HG03565 (cell line): ENCODE results near the gene ARFIP1.
"Not testable (repeated sequence)": the region's sequence is repeated elsewhere in the genome, so short reads cannot be mapped to it uniquely, and the experiment has no call there.

Experiments used
- ATAC-seq: cut with Tn5 transposase; IDR thresholded peaks from one replicate; pipeline ENCODE4 v1.9.1; 2021; ENCODE audit warnings: mild to moderate bottlenecking, moderate library complexity; ENCODE audit not compliant: unreplicated experiment

The ARFIP1 gene, protein sequence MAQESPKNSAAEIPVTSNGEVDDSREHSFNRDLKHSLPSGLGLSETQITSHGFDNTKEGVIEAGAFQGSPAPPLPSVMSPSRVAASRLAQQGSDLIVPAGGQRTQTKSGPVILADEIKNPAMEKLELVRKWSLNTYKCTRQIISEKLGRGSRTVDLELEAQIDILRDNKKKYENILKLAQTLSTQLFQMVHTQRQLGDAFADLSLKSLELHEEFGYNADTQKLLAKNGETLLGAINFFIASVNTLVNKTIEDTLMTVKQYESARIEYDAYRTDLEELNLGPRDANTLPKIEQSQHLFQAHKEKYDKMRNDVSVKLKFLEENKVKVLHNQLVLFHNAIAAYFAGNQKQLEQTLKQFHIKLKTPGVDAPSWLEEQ

DNA sequence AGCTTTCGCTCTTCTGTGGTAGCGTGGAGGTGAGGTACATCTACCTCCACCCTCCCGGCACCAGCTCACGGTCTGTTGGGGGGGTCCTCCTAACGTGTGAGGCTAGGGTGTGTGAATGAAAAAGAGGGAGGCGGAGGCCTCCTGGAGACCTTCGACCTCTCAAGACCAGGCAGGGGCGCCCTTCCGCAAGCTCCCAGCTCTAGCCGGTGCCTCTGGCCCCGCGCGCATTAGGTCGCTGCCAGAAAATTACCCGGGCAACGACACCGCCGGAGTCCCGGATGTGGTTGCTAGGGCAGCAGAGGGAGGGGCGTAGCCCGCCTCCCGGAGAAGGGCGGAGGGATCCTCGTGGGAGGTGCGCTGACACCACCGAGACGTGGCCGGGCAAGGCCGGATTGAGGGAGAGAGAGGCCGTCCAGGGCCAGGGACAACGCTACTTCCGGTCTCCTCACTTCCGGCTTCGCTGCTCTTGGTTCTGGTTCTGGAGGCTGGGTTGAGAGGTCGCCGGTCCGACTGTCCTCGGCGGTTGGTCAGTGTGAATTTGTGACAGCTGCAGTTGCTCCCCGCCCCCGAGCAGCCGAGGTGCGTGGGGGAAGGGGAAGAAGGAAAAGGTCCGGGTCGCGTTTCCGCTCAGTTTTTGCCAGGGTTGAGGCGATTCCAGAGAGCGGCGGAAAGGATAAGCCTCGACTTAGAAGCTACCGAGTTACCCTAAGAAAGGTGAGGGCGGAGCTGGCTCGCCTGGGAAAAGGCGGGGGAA, at the start of gene ARFIP1, which contains the start of gene TIGD4:
Gene ARFIP1, plus strand, starts transcription at position 442 of the 754 bp plus-strand sequence. CDS start 49,680 bp downstream, outside the sequence.
Gene TIGD4, minus strand, starts transcription at position 218 of the 754 bp plus-strand sequence. CDS start 8,726 bp downstream, outside the sequence.
- ATAC-seq: peak; percentile 91

DNA sequence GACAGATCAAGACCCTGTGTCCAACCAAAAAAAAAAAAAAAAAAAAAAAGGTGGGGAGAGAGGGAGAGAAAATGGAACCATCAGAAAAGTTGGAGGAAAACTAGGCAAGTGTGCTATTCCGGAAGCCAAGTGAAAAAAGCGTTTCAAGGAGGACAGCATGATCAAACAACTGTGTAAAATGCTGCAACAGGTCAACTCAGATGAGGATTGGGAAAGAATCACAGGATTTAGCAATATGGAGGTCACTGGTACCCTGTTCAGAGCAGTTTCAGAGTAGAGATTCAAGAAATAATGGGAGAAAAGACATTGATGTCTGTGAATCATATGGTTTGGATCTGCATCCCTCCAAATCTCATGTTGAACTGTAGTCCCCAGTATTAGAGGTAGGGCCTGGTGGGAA, 47.8 kb upstream of the ARFIP1 start:
- no peak for ATAC-seq

DNA sequence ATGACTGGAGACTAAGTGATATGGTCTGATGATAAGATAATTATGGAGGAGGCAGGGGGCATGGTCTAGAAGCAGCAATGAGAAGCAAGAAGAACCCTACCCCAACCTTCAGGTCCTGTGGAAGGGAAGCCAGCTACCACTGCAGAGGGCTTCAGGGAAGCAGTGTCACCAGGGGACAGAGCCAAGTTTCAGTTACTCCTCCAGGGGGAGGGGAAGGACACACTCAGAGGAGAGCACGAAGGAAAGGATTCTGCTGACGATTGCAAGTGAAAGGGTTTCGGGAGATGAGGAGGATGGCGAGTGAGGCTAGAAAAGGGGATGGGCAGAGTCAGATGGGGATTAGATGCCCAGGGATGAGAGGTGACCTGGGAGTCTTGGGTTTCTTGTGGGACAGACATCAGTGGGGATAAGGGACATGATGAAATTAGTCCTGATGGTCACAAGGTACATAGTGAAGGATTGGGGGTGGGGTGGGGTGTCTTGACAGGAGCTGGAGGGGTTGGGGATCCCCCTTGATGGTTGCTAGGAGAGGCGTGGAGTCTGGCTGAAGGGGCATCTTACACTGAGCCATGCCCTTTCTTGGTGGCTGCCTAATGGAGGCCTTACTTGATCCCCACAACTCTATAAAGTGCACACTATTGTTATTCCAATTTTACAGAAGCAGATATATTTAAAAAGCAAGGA, 45.6 kb upstream of the ARFIP1 start:
- no peak for ATAC-seq

DNA sequence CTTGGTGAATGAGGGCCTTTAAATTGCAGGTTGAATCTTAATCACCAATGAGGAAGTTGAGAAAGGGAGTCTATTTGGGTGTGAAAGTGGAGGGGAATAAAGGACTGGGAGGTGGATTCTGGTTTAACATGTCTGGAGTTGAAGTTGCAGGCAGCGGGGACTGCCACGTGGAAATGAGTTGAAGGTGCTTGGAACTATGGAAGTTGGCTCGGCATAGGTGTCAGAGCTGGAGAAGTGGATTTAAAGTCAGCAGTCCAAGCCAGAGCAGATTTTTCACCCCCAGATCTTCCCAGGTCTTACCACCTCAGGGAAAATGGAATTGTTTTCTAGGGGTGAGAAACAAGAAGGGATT, 45.1 kb upstream of the ARFIP1 start:
- no peak for ATAC-seq

DNA sequence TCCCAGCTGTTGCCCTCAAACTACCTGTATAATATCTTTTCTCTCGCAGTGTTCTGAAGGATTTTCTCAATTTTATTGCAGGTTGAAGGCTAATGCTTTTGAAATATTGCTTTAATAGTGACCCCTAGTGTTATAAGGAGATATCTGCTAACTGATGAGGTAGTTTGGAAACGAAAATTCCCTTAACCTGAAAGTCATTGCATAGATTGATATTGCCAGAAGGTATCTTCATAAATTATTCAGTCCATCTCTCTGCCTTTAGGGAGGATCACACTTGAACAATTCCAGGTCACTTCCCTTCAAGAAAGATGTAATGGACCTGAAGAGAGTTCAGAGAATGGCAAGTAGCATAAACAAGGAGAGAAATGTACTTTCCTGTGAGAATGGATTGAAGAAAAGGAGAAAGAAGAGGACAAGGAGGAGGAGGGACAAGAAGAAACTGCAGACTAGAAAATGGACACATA, 44.3 kb upstream of the ARFIP1 start:
- ATAC-seq: no peak

DNA sequence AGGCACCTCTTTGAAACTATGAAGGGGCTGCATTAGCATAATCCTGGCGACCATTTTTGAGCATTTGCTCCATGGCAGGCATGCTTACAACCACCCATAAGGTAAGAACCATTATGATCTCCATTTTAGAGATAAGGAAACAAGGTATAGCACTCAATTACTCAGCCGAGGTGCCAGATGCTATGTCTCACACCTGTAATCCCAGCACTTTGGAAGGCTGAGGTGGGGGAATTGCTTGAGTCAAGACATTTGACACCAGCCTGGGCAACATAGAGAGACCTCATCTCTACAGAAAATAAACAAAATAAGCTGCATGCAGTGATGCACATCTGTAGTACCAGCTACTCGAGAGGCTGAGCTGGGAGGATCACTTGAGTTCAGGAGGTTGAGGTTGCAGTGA, 43.8 kb upstream of the ARFIP1 start:
- no peak for ATAC-seq

DNA sequence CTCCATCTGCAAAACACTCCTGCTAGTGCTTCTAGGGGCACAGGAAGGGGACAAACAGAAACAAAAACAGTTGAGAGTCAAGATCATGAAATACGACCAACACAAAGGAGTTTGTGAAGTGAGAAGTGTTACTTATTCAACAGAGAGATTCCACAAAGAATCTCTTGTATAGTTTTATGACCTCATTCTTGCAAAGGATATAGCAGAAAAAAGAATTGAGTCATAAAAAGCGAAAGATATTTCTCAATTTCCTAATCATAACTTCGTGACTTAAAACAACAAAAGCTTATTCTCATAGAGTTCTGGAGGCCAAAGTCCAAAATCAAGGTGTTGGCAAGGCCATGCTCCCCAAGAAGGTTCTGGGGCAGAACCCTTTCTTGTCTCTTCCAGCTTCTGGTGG, 40.9 kb upstream of the ARFIP1 start:
- ATAC-seq: no peak

DNA sequence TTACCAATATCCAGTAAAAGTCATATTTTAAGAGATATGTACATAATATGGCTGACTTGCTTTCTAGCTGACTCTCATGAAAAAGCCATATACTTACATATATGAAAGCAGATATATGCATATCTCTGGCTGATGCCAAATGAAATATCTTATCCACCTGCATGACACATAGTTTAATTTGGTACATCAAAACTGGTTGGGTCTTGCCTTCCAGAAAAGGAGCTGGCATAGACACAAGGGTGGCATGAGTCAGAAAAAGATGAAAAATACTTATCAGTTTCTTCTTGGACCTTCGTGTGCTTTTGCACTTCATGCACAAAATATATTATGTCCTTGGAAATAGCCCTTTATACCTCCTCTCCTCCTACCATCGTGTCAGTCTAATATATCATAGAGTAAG, 32.3 kb upstream of the ARFIP1 start:
- ATAC-seq: no peak

DNA sequence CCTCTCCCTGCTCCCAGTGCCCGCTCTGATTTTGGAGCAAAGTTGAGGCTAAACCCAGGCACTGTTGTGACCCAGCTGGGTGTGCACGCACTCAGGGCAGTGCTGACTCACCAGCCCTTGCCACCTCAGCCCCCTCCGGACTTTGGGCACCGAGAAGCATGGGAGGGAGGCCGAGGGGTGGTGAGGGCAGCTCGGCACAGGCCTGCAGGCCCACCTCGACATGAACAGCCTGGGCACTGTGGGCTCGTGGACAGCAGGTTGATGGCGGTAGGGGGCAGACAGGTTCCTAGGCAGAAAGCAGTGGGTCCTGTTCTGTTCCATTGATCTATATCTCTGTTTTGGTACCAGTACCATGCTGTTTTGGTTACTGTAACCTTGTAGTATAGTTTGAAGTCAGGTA, 31.1 kb upstream of the ARFIP1 start:
- no peak for ATAC-seq

DNA sequence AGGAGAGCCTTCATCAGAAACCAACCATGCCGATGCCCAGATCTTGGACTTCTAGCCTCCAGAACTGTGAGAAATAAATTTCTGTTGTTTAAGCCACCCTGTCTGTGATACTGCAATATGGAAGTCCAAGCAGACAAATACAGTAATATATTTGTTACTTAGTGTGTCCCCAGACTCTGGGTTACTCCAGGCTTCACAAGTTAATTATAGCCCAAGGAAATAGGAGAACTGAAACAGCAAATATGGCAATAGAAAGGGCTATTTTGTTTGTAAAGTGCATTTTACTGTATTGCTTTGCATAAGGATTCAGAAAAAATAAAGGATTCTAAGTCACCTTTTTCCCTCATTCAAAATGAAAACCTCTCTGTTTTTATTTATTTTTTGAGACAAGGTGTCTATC, 16.0 kb upstream of the ARFIP1 start:
- no peak for ATAC-seq

DNA sequence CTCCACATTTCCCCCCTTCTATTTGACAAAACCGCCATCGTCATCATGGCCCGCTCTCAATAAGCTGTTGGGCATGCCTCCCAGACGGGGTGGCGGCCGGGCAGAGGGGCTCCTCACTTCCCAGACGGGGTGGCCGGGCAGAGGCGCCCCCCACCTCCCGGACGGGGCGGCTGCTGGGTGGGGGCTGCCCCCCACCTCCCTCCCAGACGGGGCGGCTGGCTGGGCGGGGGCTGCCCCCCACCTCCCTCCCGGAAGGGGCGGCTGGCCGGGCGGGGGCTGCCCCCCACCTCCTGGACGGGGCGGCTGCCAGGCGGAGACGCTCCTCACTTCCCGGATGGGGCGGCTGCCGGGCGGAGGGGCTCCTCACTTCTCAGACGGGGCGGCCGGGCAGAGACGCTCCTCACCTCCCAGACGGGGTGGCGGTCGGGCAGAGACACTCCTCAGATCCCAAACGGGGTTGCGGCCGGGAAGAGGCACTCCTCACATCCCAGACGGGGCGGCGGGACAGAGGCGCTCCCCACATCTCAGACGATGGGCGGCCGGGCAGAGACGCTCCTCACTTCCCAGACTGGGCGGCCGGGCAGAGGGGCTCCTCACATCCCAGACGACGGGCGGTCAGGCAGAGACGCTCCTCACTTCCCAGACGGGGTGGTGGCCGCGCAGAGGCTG, 14.6 kb upstream of the ARFIP1 start:
- ATAC-seq: not testable (repeated sequence)

DNA sequence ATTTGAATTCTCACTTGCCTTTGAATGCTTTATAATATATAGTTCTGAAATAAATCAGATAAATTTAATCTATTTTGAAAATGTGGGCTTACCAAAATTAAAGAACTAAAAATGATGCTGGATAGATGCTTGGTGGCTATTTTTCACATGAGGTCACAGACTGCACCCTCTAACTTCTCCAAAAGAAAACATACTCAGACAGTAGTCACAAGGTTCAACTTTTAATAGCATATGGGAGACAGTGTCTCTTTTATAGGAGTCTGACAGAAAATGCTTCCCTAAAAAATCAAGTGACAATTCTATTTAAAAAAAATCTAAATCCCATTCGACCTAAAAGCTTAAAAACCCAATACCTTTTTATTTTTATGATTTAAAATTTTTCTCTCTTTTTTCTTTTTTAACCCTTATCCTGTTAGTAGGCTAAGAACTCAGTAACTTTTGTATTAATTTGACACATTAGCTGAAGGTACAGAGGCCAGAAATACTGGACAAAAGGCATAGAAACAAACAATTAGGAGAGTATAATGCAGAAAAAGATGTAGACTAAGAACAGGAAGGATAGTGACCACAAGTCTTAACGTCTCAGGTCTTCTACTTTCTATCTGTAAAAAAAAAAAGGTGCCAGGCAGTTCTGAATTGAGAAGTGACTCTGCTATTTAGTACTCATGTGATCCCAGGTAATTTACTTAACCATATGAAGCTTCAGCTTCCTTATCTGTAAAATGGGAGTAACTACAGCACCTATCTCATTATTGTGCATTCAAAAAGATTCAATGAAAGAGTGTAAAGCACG, 7.8 kb upstream of the ARFIP1 start:
- ATAC-seq: peak; percentile 88

DNA sequence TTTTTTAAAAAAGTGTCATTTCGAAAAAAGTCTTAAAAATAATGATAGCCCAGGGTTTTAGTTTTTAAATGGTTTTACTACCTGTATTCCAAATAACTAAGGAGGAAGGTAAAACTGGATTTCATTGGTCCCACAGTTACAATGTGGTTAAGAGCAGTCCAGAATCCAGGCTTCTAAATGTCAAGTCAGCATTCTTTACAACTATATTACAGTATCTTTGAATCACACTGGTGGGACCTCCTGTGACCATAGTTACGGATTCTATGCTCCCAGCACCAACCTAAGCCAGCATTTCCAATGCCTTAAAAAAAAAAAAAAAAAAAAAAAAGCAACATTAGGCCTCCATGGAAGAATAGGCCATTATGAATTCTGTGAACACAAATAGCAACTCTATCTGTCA, 6.4 kb upstream of the ARFIP1 start:
- no peak for ATAC-seq

DNA sequence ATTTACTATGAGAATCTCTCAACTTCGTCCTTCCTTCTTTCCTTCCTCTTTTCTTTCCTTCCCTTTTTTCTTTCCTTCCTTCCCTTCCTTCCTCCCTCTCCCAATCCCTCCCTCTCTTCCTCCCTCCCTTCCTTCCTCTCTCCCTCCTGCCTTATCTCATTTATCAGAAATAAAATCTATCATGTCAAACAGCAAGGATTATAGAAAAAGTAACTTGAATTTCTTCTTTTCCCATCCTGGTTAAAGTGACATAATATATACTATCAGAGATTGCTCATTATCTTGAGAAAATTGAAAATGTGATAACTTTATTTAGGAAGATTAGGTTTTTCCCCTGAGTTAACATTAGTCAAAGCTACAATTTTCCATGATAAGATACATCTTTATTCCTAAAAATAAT, 5.8 kb upstream of the ARFIP1 start:
- ATAC-seq: no peak

DNA sequence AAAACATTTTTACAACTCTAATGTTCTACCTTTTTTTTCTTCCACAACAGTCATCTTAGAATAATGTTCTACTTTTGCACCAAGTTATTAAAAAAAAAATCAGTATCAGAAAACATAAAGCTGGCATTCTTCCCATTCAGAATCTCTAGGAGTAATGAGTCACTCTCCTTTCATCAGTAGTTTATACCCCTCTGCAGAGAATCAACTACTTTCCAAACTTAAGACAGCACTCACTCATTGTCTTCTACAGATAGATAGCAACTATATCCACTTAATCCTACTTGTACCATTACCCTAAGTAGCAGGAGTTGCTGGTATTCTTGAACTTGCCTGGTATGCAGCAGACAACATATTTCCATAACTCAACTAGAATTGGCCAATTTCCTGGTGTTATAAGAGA, 3.4 kb upstream of the ARFIP1 start:
- ATAC-seq: no peak

DNA sequence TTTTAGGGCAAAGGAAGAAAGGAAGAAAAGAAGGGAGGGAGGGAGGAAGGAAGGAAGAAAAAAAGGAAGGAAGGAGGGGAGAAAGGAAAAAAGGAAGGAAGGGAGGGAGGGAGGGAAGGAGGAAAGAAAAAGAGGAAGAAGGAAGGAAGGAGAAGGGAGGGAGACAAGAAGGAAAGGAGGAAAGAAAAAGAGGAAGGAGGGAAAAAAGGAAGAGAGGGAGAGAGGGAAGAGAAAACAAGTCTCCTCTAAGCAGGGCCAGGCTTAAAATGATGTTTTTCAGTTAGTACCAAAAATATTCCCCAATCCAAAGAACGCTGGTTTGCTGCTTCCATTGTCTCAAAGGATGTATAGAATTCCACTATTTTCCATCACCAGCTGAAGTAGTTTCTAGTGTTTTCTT, 2.3 kb upstream of the ARFIP1 start:
- no peak for ATAC-seq

DNA sequence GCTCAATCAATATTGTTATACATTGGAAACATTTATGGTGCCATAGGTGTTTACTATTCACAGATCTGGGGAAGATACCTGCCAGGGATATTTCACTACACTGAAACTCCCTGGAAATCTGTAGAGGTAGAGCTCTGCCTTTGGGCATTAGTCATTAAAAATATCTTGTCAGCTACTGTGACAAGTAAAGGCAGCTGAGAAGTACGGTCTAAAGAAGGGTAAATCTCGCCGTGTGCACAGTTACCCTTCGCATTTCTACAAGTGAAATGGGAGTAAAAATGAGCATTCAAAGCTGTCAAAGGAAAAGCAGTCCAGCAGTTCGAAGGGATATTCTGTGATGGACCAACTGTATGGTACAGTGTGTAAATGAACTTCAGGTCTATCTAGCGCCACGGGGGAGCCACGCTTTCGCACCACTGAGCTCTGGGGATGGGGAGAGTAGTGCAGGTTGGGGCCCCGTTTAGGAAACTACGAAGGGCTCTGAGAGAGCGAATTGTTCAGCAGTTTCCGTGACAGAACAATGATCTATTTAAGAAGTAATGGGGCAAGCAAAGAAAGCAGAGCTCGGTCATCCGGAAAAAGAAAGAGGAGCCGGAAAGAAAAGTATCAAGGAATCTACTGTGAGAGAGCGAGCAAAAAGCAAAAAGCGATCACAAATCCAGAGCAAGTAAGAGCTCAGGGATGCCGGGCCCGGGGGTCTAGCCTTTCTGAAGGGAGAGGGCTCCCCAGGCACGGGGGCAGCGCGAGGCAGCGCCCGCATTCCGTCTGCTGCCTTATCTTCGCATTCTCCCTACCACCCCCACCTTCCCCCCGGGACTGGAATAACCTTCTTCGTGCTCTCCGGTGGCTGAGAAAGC, 870 bp upstream of the ARFIP1 start:
- ATAC-seq: peak; percentile 18

DNA sequence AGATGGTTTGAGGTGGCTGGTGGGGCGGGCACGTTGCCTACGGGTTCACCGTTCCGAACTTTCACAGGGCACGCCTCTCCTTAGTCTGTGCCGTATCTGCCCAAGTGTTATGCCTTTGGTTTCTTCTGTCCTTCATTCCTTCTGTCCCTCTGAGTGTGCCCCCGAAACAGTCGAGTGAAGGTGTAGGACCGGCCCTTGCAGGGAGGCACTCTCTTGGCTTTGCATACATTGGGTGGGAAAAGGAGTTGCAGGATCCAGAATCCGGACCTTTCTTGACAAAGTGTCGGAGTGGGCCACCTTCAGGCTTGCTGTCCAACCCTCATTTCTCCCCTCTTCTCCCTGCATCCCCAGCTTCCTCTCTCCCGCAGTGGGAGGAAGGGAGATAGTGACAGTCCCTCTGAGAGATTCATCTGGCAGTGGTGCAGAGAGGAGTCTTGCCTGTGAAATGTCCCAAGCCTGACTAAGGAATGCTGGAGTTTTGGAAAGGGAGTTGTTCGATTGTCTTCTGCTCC, 569 bp downstream of the ARFIP1 start:
- ATAC-seq: no peak
